Measurements from ENCODE around the gene PAK4.

DNA sequence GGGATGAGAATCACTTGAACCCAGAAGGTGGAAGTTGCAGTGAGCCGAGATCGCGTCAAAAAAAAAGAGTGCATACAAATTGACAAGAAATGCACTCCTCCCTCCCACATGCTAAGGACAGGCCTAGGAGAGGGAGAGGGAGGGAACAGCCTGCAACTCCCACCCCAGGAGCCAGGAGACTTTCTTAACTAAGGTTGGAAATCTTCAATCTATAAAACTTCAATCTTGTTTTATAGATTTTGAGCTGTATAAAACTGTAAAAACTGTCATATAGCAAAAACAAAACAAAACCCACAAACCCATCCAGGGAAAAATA, 79.8 kb downstream of the PAK4 start:
- TF ChIP-seq ASH2L (IDR thresholded peaks at IDR 0.05; ENCODE audit: low read length) (no peak), CTCF (IDR thresholded peaks at IDR 0.05; ENCODE audit: control extremely low read depth in 1 of 3, insufficient read depth in 1 of 3, low read depth in 1 of 3, low read length in 3 of 3) (no peak), CREB1 (IDR thresholded peaks at IDR 0.05) (no peak), CEBPB (IDR thresholded peaks at IDR 0.05; ENCODE audit: low read depth, low read length) (no peak), SAP30 (IDR thresholded peaks at IDR 0.05; ENCODE audit: insufficient read depth, insufficient replicate concordance, low read length) (no peak)
